Activated naive CD8-positive, alpha-beta T cell treated with anti-CD3 and anti-CD28 coated beads for 36 hours (primary cell): ENCODE data around the gene SMIM43. TPM values are rescaled to one million over a fixed set of nuclear protein-coding genes. Genes with fewer than 3 reads are reported as not detected.

Source experiments
- DNase-seq: peaks from one replicate; pipeline ENCODE4 v3.0.0; 2021
- H3K27ac Mint-ChIP-seq: one replicate; pipeline ENCODE4 v1.8.0; 2022; ENCODE audit warnings: mild to moderate bottlenecking, moderate library complexity, mixed read lengths
- H3K27me3 Mint-ChIP-seq: one replicate; pipeline ENCODE4 v1.8.0; 2022; ENCODE audit warnings: mild to moderate bottlenecking, mixed read lengths
- H3K36me3 Mint-ChIP-seq: one replicate; pipeline ENCODE4 v1.8.0; 2021; ENCODE audit warnings: mild to moderate bottlenecking, mixed read lengths
- H3K4me1 Mint-ChIP-seq: one replicate; pipeline ENCODE4 v1.8.0; 2021; ENCODE audit warnings: mixed read lengths
- H3K4me3 Mint-ChIP-seq: one replicate; pipeline ENCODE4 v1.8.0; 2022; ENCODE audit warnings: mild to moderate bottlenecking, moderate library complexity, mixed read lengths
- H3K9me3 Mint-ChIP-seq: one replicate; pipeline ENCODE4 v1.8.0; 2022; ENCODE audit warnings: mixed read lengths
- total RNA-seq, 2 experiments: library from RNA; stranded (reverse); gene quantifications; one replicate each; pipeline ENCODE4 v1.2.3, GENCODE V29; 2021

Gene SMIM43
- not detected for total RNA-seq

DNA sequence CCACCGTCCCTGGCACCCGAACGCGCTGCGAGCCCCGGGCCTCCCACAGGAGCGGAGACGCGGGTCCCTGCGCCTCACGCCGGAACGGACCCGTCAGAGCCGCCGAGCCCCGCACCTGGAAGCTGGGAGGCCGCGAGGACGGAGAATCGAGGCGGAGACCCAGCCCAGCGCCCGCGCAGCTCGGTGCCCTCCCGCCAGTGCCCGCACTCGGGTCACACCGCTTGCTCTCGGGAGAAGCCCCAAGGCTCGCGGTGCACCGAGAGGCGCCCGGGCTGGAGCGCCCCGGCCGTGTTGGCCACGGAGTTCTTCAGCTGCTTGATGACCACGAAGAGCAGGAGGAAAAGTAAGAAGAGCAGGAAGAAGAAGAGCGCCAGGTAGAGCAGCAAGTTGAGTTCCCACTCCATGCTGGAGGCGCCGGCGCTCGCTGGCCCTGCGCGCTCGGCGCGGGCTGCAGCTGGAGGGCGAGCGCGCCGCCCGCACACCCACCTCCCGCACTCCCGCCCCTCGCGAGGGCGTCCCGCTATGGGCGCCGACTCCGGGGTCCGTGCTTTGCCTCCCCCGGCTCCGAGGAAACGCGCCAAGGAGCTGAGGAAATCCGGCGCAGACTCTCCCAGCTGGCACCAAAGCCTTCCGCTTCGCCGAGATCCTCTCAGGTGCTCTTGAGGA lies at the start of gene SMIM43:
Gene SMIM43, minus strand, starts transcription at position 463 of the 666 bp plus-strand sequence. Its CDS starts 59 bp downstream, at position 404.
- Mint-ChIP-seq H3K4me1 (peaks cover 9% of the 10 kb centered on the region), H3K27ac (no peak within 1 kb of the TSS), H3K9me3 (no peaks in the 10 kb centered on the region), H3K4me3 (peak within 1 kb of the TSS; percentile 69), H3K27me3 (peaks cover 73% of the 10 kb centered on the region), H3K36me3 (no peaks in the 10 kb centered on the region)
- peak; percentile 14 for DNase-seq

DNA sequence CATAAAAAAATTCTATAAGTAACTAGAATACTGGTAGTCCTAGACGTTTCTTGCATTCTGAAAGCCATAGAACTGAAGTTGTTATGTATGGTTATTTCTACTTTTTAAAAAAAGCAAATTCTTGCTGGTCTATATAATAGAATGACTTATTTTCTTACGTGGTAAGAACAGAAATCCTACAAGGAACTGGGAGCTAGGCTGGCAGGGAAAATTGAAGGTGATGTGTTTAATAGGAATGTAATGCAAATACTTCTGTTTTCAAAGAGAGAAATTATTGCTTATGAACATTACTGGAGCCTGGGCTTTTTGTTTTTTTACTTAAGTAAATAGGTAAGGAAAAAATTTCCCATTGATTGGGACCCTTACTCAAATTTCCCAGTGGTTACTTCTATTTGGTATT lies 49.8 kb upstream of the SMIM43 start:
- Mint-ChIP-seq H3K36me3 (peaks cover 28% of the 10 kb centered on the region), H3K27me3 (no peaks in the 10 kb centered on the region), H3K4me3 (no peak overlapping the region), H3K27ac (no peak overlapping the region), H3K4me1 (peaks cover 12% of the 10 kb centered on the region), H3K9me3 (no peaks in the 10 kb centered on the region)
- no peak for DNase-seq

DNA sequence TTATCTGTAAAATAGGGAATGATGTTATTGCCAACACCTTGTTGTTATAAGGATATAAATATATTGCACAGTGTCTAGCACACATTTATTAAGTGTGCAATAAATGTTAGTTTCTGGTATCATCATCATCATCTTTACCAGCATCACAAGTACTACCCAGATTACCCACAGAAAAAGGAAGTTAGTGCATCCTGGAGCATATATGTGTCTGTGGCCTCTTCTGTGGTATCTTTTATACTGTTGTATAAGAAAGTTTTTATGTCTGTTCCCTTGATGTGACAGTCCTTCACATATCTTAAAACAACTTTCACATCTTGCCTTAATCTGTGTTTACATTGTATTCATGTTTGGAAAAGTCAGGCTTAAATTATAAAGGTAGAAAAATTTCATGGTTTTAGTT lies 46.2 kb upstream of the SMIM43 start:
- Mint-ChIP-seq H3K4me1 (peaks cover 8% of the 10 kb centered on the region), H3K4me3 (no peak overlapping the region), H3K27ac (peak overlapping the region; percentile 38), H3K27me3 (no peaks in the 10 kb centered on the region), H3K36me3 (peaks cover 20% of the 10 kb centered on the region), H3K9me3 (no peaks in the 10 kb centered on the region)
- no peak for DNase-seq

- no peak for DNase-seq
- peaks cover 39% of the 10 kb centered on the region for H3K36me3 Mint-ChIP-seq
- no peaks in the 10 kb centered on the region for H3K27me3 Mint-ChIP-seq
- H3K9me3 Mint-ChIP-seq: no peaks in the 10 kb centered on the region
- no peak overlapping the region for H3K27ac Mint-ChIP-seq
- H3K4me3 Mint-ChIP-seq: no peak overlapping the region
- H3K4me1 Mint-ChIP-seq: peaks cover 21% of the 10 kb centered on the region
Observed at GRCh38 chr4:121806411-121806810, 41.4 kb upstream of the SMIM43 start.

DNA sequence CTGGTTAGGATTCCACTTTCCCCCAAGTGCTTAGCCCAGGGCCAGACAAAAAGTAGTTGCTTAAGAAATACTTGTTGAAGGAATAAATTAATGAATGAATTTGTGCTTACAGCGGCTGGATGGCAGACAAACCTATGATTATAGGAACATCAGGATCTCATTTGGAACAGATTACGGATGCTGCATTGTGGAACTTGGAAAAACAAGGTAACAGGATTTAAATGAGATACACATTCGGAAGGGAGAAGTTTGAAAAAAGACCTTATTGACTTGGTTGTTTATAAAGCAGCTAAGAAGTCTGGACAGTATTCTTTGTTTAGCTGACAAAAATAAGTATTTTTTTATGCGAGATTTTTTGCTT lies 36.7 kb upstream of the SMIM43 start:
- no peak for DNase-seq
- H3K4me3 Mint-ChIP-seq: peak overlapping the region; percentile 89
- no peaks in the 10 kb centered on the region for H3K27me3 Mint-ChIP-seq
- H3K36me3 Mint-ChIP-seq: peaks cover 29% of the 10 kb centered on the region
- peaks cover 35% of the 10 kb centered on the region for H3K4me1 Mint-ChIP-seq
- H3K9me3 Mint-ChIP-seq: no peaks in the 10 kb centered on the region
- peak overlapping the region; percentile 97 for H3K27ac Mint-ChIP-seq

DNA sequence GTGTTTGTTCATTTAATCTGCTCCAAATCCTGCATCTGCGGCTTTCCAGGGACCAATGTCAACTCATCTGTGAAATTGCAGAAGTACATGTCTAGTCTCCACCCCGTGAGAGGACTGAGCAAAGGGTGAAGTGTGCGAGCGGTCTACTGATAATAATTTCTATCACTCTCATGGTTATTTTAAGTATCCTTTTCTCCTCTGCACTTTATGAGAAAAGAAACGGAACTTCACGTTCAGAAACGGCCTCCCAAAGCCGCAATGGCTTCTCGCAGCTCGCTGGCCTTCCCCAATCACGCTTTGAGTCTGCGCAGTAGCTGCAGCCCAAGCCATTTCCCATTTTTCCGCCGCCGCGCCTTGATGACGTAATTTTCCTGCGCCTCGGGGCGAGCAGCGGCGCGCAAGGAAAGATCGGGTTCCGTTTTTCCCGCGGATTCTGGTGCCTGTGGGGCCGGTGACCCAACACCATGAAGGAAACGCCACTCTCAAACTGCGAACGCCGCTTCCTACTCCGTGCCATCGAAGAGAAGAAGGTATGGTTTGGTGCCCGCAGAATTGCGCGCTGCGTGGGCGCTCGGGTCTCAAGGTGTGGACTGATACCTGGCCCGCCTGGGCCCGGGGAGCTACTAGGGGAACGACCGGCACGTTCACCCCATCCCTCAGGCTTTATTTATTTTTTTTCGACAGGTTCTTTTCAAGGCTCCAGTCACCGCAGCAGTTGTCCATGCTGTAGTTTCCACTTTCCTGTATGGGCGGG lies 36.2 kb upstream of the SMIM43 start, which contains the start of gene EXOSC9:
Gene EXOSC9, plus strand, starts transcription at position 363 of the 754 bp plus-strand sequence. Its CDS starts 102 bp downstream, at position 465.
- peak; percentile 91 for DNase-seq
- H3K27me3 Mint-ChIP-seq: no peaks in the 10 kb centered on the region
- H3K27ac Mint-ChIP-seq: peak within 1 kb of the TSS; percentile 97
- no peaks in the 10 kb centered on the region for H3K9me3 Mint-ChIP-seq
- peaks cover 35% of the 10 kb centered on the region for H3K4me1 Mint-ChIP-seq
- peaks cover 24% of the 10 kb centered on the region for H3K36me3 Mint-ChIP-seq
- H3K4me3 Mint-ChIP-seq: peak within 1 kb of the TSS; percentile 89

DNA sequence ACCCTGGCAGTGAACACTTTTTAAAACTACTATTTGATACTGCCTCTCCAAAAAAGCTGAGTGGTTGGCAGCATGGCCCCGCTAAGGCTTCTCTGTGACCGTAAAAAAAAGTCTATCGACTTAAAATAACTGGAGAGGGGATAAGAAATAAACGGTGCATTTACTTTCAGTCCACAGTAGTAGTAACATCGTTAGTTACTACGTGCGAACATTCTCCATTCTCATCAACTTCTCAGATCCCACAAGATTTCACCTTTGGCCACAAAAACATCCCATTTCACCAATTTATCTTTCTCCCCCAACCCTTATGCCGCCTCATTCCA lies 35.6 kb upstream of the SMIM43 start:
- H3K27me3 Mint-ChIP-seq: no peaks in the 10 kb centered on the region
- no peak for DNase-seq
- H3K4me3 Mint-ChIP-seq: peak overlapping the region; percentile 89
- peaks cover 22% of the 10 kb centered on the region for H3K36me3 Mint-ChIP-seq
- H3K9me3 Mint-ChIP-seq: no peaks in the 10 kb centered on the region
- peak overlapping the region; percentile 97 for H3K27ac Mint-ChIP-seq
- peaks cover 37% of the 10 kb centered on the region for H3K4me1 Mint-ChIP-seq

DNA sequence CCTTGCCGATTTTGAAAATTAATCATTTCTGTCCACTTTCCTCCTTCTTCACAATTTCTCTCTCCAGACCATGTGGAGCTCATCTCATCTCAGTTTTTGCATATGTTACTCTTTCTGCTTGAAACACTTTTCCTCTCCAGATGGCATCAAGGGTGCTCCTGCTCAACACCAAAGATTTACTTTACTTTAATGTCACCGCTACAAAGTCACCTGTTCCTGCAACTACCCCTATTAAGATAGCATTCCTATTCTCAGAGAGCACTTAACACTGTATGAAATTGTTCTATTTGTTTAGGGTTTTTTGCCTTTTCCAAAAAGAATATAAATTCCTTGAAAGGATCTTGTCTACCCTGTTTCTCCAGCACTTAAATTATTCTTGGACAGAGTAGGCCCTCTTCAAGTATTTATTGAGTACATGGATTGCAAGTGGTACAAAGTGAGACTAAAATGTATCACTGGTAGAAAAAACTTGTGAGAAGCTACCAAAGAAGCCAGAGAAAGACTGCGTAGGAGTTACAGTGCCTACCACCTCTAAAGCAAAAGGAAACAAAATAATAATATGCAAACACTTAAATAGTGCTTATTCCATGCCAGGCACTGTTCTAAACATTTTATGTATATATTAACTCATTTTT lies 35.0 kb upstream of the SMIM43 start:
- Mint-ChIP-seq H3K36me3 (peaks cover 18% of the 10 kb centered on the region), H3K27me3 (peaks cover 5% of the 10 kb centered on the region), H3K4me3 (peak overlapping the region; percentile 89), H3K4me1 (peaks cover 37% of the 10 kb centered on the region), H3K9me3 (no peaks in the 10 kb centered on the region), H3K27ac (peak overlapping the region; percentile 97)
- DNase-seq: no peak

DNA sequence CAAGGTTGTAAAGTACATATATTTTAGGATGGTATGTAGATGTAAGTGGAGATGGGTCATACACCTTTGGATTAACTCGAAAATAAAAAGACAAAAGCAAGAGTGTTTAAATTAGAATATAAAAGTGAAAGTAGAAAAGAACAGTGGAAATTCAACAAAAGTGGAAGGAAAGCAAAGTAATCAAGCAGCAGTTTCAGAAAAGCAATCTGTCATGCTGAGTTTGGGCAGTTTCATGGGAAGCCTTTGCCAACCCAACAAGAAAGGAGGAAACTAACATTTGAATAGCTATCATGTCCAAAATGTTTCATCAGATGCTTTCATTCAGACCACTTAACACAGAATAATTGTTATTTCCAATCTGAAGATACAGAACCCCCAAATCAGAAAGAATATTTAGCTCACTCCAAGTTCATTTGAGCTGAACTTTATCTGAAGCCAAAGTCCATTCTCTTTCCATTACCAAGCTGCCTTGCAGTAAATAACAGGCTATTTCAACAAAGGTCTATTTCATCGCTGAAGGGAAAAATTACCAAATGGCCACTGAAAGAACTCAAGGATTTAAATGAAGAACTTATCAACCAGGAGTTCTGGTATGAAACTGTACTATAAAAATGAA lies 34.4 kb upstream of the SMIM43 start:
- DNase-seq: no peak
- peaks cover 33% of the 10 kb centered on the region for H3K4me1 Mint-ChIP-seq
- H3K27ac Mint-ChIP-seq: peak overlapping the region; percentile 97
- H3K27me3 Mint-ChIP-seq: peaks cover 10% of the 10 kb centered on the region
- peaks cover 14% of the 10 kb centered on the region for H3K36me3 Mint-ChIP-seq
- H3K4me3 Mint-ChIP-seq: peak overlapping the region; percentile 32
- no peaks in the 10 kb centered on the region for H3K9me3 Mint-ChIP-seq

- Mint-ChIP-seq H3K27ac (no peak overlapping the region), H3K27me3 (peaks cover 16% of the 10 kb centered on the region), H3K9me3 (no peaks in the 10 kb centered on the region), H3K36me3 (no peaks in the 10 kb centered on the region), H3K4me3 (no peak overlapping the region), H3K4me1 (peaks cover 25% of the 10 kb centered on the region)
- DNase-seq: no peak
Observed at GRCh38 chr4:121796283-121796682, 31.3 kb upstream of the SMIM43 start.

DNA sequence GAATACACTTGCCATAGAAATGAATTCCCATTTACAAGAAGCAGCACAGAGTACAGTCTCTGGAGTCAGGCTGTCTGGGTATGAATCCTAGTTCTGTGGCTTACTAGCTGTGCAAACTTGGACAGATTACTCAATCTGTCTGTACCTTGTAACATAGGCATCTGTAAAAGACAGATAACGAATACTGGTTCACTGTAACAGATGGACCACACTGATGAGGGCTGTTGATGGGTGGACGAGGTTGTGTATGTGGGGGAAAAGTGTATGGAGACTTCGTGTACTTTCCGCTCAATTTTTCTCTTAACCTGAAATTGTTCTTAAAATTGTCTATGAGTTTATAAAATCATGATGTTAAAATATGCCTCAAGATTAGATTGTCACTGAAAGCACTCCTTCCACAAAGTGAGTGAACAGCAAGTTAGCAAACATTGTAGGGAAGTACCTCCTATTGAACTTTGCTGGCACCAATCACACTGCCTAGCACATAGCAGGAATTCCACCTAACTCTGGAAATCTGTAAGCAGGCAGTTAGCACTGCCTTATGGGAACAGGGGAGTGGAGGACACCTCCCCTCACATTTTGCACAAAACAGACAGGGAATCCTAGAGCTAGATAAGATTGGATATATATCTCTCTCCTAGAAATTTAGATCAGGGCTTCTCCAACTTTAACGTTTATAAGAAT lies 29.7 kb upstream of the SMIM43 start:
- H3K36me3 Mint-ChIP-seq: no peaks in the 10 kb centered on the region
- H3K27me3 Mint-ChIP-seq: peaks cover 17% of the 10 kb centered on the region
- DNase-seq: no peak
- no peaks in the 10 kb centered on the region for H3K9me3 Mint-ChIP-seq
- H3K4me1 Mint-ChIP-seq: peaks cover 16% of the 10 kb centered on the region
- no peak overlapping the region for H3K4me3 Mint-ChIP-seq
- no peak overlapping the region for H3K27ac Mint-ChIP-seq

- Mint-ChIP-seq H3K4me3 (no peak overlapping the region), H3K9me3 (no peaks in the 10 kb centered on the region), H3K27me3 (peaks cover 31% of the 10 kb centered on the region), H3K27ac (no peak overlapping the region), H3K4me1 (peaks cover 13% of the 10 kb centered on the region), H3K36me3 (no peaks in the 10 kb centered on the region)
- no peak for DNase-seq
Observed at GRCh38 chr4:121792966-121793365, 28.0 kb upstream of the SMIM43 start.

DNA sequence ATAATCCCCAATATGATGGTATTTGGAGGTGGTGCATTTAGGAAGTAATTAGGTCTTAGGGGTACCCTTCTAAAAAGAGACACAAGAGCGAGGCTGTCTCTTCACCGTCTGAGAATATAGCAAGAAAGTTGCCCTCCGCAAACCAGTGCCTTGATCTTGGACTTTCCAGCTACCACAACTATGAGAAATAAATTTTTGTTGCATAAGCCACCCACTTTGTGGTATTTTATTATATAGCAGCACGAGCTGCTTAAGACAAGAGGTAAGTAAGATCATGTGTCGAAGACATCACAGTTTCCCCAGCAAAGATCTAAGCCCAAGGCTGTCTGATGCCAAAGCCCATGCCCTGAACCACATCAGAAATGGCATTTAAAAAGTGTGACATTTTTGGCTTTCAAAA lies 26.5 kb upstream of the SMIM43 start:
- no peak for DNase-seq
- Mint-ChIP-seq H3K27ac (no peak overlapping the region), H3K36me3 (no peaks in the 10 kb centered on the region), H3K4me1 (peaks cover 13% of the 10 kb centered on the region), H3K9me3 (no peaks in the 10 kb centered on the region), H3K4me3 (no peak overlapping the region), H3K27me3 (peaks cover 40% of the 10 kb centered on the region)

DNA sequence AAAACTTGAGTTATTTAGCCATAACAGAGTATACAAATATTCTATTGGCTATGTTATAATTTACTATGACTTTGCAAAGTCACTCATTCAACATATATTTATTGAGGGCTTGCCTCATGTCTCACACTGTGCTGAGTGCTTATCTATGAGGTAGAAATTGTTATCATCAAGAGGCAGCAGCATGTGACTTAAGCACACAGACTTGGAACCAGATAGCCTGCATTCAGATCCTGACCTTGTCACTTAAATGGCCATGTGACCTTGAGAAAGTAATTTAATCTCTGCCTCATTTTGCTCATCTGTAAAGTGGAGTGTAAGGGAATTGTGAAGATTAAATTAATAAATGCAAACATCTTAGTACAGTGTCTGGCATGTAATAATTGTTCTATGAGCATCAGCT lies 26.0 kb upstream of the SMIM43 start:
- H3K4me3 Mint-ChIP-seq: no peak overlapping the region
- DNase-seq: no peak
- peaks cover 40% of the 10 kb centered on the region for H3K27me3 Mint-ChIP-seq
- no peaks in the 10 kb centered on the region for H3K9me3 Mint-ChIP-seq
- H3K36me3 Mint-ChIP-seq: no peaks in the 10 kb centered on the region
- H3K27ac Mint-ChIP-seq: no peak overlapping the region
- H3K4me1 Mint-ChIP-seq: peaks cover 12% of the 10 kb centered on the region
